ENCODE data around the gene EGR4.

The EGR4 gene

GRCh38 chr2:73253901-73254300 lies 39.4 kb downstream of the EGR4 start:
- H3K4me3 ChIP-seq (ENCODE audit: low read depth, low read length): no peak overlapping the region
- no peak for TF ChIP-seq CTCF (IDR thresholded peaks at IDR 0.05; ENCODE audit: low read depth, low read length, missing control alignments)
- no peak for DNase-seq (ENCODE audit: low read depth)
- in situ Hi-C loops (cut with HindIII; ENCODE audit: low sequenced_read_pairs): no loop called here

GRCh38 chr2:73253400-73253799 lies 39.9 kb downstream of the EGR4 start:
- H3K4me3 ChIP-seq (ENCODE audit: low read depth, low read length): no peak overlapping the region
- no peak for DNase-seq (ENCODE audit: low read depth)
- in situ Hi-C loops (cut with HindIII; ENCODE audit: low sequenced_read_pairs): no loop called here
- TF ChIP-seq CTCF (IDR thresholded peaks at IDR 0.05; ENCODE audit: low read depth, low read length, missing control alignments): no peak

GRCh38 chr2:73252238-73253027 lies 40.9 kb downstream of the EGR4 start:
- no peak for TF ChIP-seq CTCF (IDR thresholded peaks at IDR 0.05; ENCODE audit: low read depth, low read length, missing control alignments)
- no peak for DNase-seq (ENCODE audit: low read depth)
- in situ Hi-C loops (cut with HindIII; ENCODE audit: low sequenced_read_pairs): no loop called here
- H3K4me3 ChIP-seq (ENCODE audit: low read depth, low read length): no peak overlapping the region

DNA sequence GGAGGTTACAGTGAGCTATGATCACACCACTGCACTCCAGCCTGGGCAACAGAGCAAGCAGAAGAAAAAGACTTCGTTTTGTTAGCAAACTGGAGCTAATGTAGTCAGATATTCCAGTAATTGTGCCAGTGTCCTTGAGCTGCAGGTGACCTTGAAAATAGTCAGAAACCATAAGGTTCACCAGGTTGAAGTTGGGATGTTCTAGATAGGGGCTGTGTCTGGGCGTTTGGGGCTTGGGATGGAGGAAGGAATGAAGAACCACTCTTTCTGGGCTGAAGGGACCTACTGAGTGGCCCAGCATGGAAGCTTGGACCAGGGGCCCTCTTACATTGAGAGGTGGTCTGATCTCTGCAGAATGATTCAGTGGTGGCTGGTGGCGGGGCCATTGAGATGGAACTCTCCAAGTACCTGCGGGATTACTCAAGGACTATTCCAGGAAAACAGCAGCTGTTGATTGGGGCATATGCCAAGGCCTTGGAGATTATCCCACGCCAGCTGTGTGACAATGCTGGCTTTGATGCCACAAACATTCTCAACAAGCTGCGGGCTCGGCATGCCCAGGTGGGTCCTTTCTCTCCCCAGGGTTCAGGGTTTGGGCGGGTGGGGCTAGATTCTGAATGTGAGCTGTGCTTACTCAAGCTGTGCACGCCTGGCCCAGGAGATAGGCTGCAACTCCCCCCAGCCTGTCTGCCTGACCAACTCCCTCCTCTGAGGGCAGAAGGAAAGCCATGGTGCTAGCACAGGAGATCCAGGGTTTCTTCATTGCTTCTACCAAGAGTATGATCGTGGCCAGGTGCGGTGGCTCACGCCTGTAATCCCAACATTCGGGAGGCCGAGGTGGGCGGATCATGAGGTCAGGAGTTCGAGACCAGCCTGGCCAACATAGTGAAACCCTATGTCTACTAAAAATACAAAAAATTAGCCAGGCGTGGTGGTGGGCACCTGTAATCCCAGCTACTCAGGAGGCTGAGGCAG lies 42.2 kb downstream of the EGR4 start:
- TF ChIP-seq CTCF (IDR thresholded peaks at IDR 0.05; ENCODE audit: low read depth, low read length, missing control alignments): no peak
- no peak overlapping the region for H3K4me3 ChIP-seq (ENCODE audit: low read depth, low read length)
- DNase-seq (ENCODE audit: low read depth): no peak
- in situ Hi-C loops (cut with HindIII; ENCODE audit: low sequenced_read_pairs): no loop called here

DNA sequence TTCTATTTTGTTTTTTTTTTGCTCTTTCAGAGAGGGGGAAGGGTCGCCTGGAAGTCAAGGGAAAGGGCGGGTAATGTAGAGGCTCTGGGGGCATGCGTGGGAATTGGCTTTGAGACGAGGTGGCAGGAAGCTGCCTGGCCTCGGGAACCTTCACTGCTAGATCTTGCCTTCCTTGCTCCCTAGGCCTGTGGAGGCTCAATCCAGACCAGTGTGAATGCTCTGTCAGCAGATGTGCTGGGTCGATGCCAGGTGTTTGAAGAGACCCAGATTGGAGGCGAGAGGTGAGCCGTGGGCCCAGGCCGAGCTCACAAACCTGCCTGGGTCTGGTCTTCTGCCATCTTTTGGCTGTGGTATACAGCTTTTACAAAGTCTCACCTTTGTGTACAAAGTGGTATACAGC lies 43.7 kb downstream of the EGR4 start:
- H3K4me3 ChIP-seq (ENCODE audit: low read depth, low read length): no peak overlapping the region
- in situ Hi-C loops (cut with HindIII; ENCODE audit: low sequenced_read_pairs): no loop called here
- TF ChIP-seq CTCF (IDR thresholded peaks at IDR 0.05; ENCODE audit: low read depth, low read length, missing control alignments): no peak
- DNase-seq (ENCODE audit: low read depth): no peak

- no peak for TF ChIP-seq CTCF (IDR thresholded peaks at IDR 0.05; ENCODE audit: low read depth, low read length, missing control alignments)
- DNase-seq (ENCODE audit: low read depth): no peak
- H3K4me3 ChIP-seq (ENCODE audit: low read depth, low read length): no peak overlapping the region
- in situ Hi-C loops (cut with HindIII; ENCODE audit: low sequenced_read_pairs): no loop called here
These were observed 46.5 kb downstream of the EGR4 start for GRCh38 chr2:73246850-73247249.
